ENCODE results near the gene EPB41L4A. TPM values are rescaled to one million over a fixed set of nuclear protein-coding genes. Genes with fewer than 3 reads are reported as not detected.

Gene EPB41L4A
- polyA plus RNA-seq, 1 donor (not counting 4 experiments of a cell fraction or from before 2014, with no cell fraction given) = 3.5 TPM

DNA sequence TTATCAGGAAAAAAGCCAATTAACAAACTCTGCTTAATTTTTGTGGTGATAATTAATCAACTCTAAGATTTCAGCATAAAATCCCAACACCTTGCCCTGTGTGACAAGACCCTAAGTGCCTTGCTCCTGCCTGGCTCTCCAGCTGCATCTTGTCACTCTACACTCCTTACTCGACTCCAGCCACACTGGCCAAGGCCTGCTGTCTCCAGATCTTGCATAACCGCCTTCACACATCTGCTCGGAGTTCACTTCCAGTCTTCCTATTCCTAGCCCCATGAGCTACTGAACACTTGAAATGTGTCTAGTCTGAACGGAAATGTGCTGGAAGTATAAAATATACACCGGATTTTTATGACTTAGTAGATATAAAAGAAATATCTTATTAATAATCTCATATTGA is 259.6 kb downstream of the EPB41L4A start:
- H3K79me2 ChIP-seq (ENCODE audit: control insufficient read depth, insufficient read depth, low read length) = peaks cover 21% of the 10 kb centered on the region
- dilution Hi-C loops (cut with MboI; ENCODE audit: extremely low pct_ligation_motif_present, low sequenced_read_pairs) = no loop called here

DNA sequence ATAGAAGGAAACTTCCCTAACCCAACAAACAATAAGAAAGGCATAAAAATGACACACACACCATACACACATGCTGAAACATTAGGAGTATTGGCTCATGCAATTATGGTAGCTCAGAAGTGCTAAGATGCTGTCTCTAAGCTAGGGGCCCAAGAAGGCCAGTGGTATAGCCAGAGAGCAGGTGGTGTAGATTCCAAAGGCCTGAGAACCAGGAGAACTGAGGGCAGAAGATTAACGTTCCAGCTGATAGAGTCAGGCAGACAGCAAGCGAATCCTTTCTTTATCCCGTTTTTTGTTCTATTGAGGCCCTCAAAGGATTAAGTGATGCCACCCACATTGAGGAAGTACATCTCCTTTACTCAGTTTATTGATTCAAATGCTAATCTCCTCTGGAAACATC is 262.9 kb downstream of the EPB41L4A start:
- no peak overlapping the region for H3K4me3 ChIP-seq (ENCODE audit: control insufficient read depth in 2 of 3, extremely low read depth in 1 of 3, insufficient read depth in 2 of 3, low read depth in 1 of 3, low read length in 3 of 3)
- dilution Hi-C loops (cut with MboI; ENCODE audit: extremely low pct_ligation_motif_present, low sequenced_read_pairs) = no loop called here

More for the DNA sequence above, 259.6 kb downstream of the EPB41L4A start:
- Histone ChIP-seq H3K36me3 (ENCODE audit: control insufficient read depth in 2 of 2, extremely low read depth in 1 of 2, insufficient read depth in 2 of 2, low read length in 2 of 2) (peaks cover 14 to 27% of the 10 kb centered on the region in 2 experiments), H3K4me1 (ENCODE audit: control insufficient read depth, extremely low read depth, insufficient read depth, low read length) (peaks cover 8% of the 10 kb centered on the region), H3K4me3 (ENCODE audit: control insufficient read depth in 2 of 3, extremely low read depth in 1 of 3, insufficient read depth in 2 of 3, low read depth in 1 of 3, low read length in 3 of 3) (no peak overlapping the region), H3K9me3 (ENCODE audit: control insufficient read depth, low read depth, low read length) (no peaks in the 10 kb centered on the region), H3K9ac (ENCODE audit: control insufficient read depth, extremely low read depth, insufficient read depth, low read length) (no peak overlapping the region), H3K27me3 (ENCODE audit: control insufficient read depth, extremely low read depth, insufficient read depth, low read length) (no peaks in the 10 kb centered on the region), H3K27ac (ENCODE audit: control insufficient read depth, insufficient read depth, low read length) (no peak overlapping the region), H3K9me1 (ENCODE audit: control insufficient read depth, extremely low read depth, insufficient read depth, low read length) (no peaks in the 10 kb centered on the region), H2AFZ (ENCODE audit: control insufficient read depth, low read length) (no peak overlapping the region), H3K4me2 (ENCODE audit: control insufficient read depth, extremely low read depth, insufficient read depth, low read depth, low read length) (no peak overlapping the region), H4K20me1 (ENCODE audit: control insufficient read depth, extremely low read depth, insufficient read depth, low read length) (no peaks in the 10 kb centered on the region)
- DNase-seq (ENCODE audit: low read depth, low spot score) = no peak
- TF ChIP-seq EZH2 (IDR thresholded peaks at IDR 0.05; ENCODE audit: low read length) = no peak
- TF ChIP-seq, protein P1, sequence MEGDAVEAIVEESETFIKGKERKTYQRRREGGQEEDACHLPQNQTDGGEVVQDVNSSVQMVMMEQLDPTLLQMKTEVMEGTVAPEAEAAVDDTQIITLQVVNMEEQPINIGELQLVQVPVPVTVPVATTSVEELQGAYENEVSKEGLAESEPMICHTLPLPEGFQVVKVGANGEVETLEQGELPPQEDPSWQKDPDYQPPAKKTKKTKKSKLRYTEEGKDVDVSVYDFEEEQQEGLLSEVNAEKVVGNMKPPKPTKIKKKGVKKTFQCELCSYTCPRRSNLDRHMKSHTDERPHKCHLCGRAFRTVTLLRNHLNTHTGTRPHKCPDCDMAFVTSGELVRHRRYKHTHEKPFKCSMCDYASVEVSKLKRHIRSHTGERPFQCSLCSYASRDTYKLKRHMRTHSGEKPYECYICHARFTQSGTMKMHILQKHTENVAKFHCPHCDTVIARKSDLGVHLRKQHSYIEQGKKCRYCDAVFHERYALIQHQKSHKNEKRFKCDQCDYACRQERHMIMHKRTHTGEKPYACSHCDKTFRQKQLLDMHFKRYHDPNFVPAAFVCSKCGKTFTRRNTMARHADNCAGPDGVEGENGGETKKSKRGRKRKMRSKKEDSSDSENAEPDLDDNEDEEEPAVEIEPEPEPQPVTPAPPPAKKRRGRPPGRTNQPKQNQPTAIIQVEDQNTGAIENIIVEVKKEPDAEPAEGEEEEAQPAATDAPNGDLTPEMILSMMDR (optimal IDR thresholded peaks at IDR 0.05 in 1 of 3, IDR thresholded peaks at IDR 0.05 in 1 of 3, conservative IDR thresholded peaks at IDR 0.05 in 1 of 3; ENCODE audit: extremely low read depth in 1 of 3, insufficient read depth in 2 of 3, low read length in 3 of 3) = no peak
- no peak for FAIRE-seq

More for the DNA sequence above, 262.9 kb downstream of the EPB41L4A start:
- TF ChIP-seq, protein P1 (optimal IDR thresholded peaks at IDR 0.05 in 1 of 3, IDR thresholded peaks at IDR 0.05 in 1 of 3, conservative IDR thresholded peaks at IDR 0.05 in 1 of 3; ENCODE audit: extremely low read depth in 1 of 3, insufficient read depth in 2 of 3, low read length in 3 of 3) = no peak
- no peak for TF ChIP-seq EZH2 (IDR thresholded peaks at IDR 0.05; ENCODE audit: low read length)
- Histone ChIP-seq H3K27ac (ENCODE audit: control insufficient read depth, insufficient read depth, low read length) (no peak overlapping the region), H3K9ac (ENCODE audit: control insufficient read depth, extremely low read depth, insufficient read depth, low read length) (no peak overlapping the region), H3K4me2 (ENCODE audit: control insufficient read depth, extremely low read depth, insufficient read depth, low read depth, low read length) (no peak overlapping the region), H3K36me3 (ENCODE audit: control insufficient read depth in 2 of 2, extremely low read depth in 1 of 2, insufficient read depth in 2 of 2, low read length in 2 of 2) (no peaks in the 10 kb centered on the region), H3K79me2 (ENCODE audit: control insufficient read depth, insufficient read depth, low read length) (peaks cover 5% of the 10 kb centered on the region), H3K9me3 (ENCODE audit: control insufficient read depth, low read depth, low read length) (no peaks in the 10 kb centered on the region), H3K4me1 (ENCODE audit: control insufficient read depth, extremely low read depth, insufficient read depth, low read length) (no peaks in the 10 kb centered on the region), H2AFZ (ENCODE audit: control insufficient read depth, low read length) (no peak overlapping the region), H4K20me1 (ENCODE audit: control insufficient read depth, extremely low read depth, insufficient read depth, low read length) (no peaks in the 10 kb centered on the region), H3K9me1 (ENCODE audit: control insufficient read depth, extremely low read depth, insufficient read depth, low read length) (no peaks in the 10 kb centered on the region), H3K27me3 (ENCODE audit: control insufficient read depth, extremely low read depth, insufficient read depth, low read length) (no peaks in the 10 kb centered on the region)
- DNase-seq (ENCODE audit: low read depth, low spot score) (no peak), FAIRE-seq (no peak)

All from keratinocyte (primary cell).